OCI-LY7 (cell line): ENCODE data around the gene TXNRD1.

Source experiments
- EZH2phosphoT487 ChIP-seq: fragments of 200-600 bp; sonication (generic); IDR thresholded peaks from 2 replicates; pipeline ENCODE4 v1.6.1; 2018; ENCODE audit warnings: low read depth, borderline replicate concordance, mild to moderate bottlenecking, mixed run types, antibody characterized with exemption, low read length, moderate library complexity, mixed read lengths
- TF ChIP-seq, protein P1 (sequence below): fragments of 200-600 bp; sonication (generic); conservative IDR thresholded peaks from 2 replicates; pipeline ENCODE4 v1.5.1; 2014; ENCODE audit warnings: mild to moderate bottlenecking, antibody characterized with exemption, low read length, moderate library complexity, mixed read lengths

DNA sequence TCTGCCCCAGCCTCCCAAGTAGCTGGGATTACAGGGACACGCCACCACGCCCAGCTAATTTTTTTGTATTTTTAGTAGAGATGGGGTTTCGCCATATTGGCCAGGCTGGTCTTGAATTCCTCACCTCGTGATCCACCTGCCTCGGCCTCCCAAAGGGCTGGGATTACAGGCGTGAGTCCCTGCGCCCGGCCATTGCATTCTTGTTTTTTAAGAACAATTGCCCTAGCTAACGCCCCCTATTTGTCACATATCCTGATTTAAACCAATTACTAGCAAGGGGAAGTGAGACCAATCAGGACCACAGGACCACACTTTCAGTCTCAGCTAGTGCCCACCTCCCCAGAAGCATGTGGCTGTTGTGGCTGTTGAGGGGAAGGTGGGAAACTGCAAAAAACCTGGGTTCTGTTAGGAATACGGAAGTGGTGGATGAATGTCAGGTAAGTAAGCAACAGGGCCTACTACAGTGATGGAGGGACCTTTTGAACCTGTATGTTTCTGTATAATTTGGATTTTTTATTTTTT, 39.8 kb upstream of the TXNRD1 start:
- TF ChIP-seq, protein P1, sequence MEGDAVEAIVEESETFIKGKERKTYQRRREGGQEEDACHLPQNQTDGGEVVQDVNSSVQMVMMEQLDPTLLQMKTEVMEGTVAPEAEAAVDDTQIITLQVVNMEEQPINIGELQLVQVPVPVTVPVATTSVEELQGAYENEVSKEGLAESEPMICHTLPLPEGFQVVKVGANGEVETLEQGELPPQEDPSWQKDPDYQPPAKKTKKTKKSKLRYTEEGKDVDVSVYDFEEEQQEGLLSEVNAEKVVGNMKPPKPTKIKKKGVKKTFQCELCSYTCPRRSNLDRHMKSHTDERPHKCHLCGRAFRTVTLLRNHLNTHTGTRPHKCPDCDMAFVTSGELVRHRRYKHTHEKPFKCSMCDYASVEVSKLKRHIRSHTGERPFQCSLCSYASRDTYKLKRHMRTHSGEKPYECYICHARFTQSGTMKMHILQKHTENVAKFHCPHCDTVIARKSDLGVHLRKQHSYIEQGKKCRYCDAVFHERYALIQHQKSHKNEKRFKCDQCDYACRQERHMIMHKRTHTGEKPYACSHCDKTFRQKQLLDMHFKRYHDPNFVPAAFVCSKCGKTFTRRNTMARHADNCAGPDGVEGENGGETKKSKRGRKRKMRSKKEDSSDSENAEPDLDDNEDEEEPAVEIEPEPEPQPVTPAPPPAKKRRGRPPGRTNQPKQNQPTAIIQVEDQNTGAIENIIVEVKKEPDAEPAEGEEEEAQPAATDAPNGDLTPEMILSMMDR, result no peak
- TF ChIP-seq EZH2phosphoT487, result no peak
